Activated CD4-positive, alpha-beta T cell treated with anti-CD3 and anti-CD28 coated beads, Interleukin-2, amount 10 ng/mL, durations not matched to agents 24 days and 14 days (primary cell): ENCODE measurements around the gene GJA4. TPM values are rescaled to one million over a fixed set of nuclear protein-coding genes. Genes with fewer than 3 reads are reported as not detected.
A peak's percentile ranks its signal among the peaks of the same experiment; 100 is the strongest.

ENCODE experiments used
- DNase-seq: peaks from one replicate; pipeline ENCODE4 v3.0.0; 2022
- H3K27ac Mint-ChIP-seq: one replicate; pipeline ENCODE4 v1.8.0; 2022; ENCODE audit warnings: mild to moderate bottlenecking, mixed read lengths
- H3K27me3 Mint-ChIP-seq: one replicate; pipeline ENCODE4 v1.8.0; 2022; ENCODE audit warnings: mixed read lengths
- H3K36me3 Mint-ChIP-seq: one replicate; pipeline ENCODE4 v1.8.0; 2022; ENCODE audit warnings: low read depth, mild to moderate bottlenecking, mixed read lengths
- H3K4me1 Mint-ChIP-seq: one replicate; pipeline ENCODE4 v1.8.0; 2021; ENCODE audit warnings: mixed read lengths
- H3K4me3 Mint-ChIP-seq: one replicate; pipeline ENCODE4 v1.8.0; 2022; ENCODE audit warnings: mild to moderate bottlenecking, moderate library complexity, mixed read lengths
- H3K9me3 Mint-ChIP-seq: one replicate; pipeline ENCODE4 v1.8.0; 2021; ENCODE audit warnings: mixed read lengths
- intact Hi-C: fragments of 100-400 bp; cut with micrococcal nuclease; formaldehyde crosslinking; loops from one replicate; pipeline ENCODE4 v1.15.1; 2023
- total RNA-seq: library from RNA; stranded (reverse); gene quantifications from 2 replicates; pipeline ENCODE4 v1.2.3, GENCODE V29; 2022

The GJA4 gene
- total RNA-seq, 1 donor from 2014 or later, result not detected

DNA sequence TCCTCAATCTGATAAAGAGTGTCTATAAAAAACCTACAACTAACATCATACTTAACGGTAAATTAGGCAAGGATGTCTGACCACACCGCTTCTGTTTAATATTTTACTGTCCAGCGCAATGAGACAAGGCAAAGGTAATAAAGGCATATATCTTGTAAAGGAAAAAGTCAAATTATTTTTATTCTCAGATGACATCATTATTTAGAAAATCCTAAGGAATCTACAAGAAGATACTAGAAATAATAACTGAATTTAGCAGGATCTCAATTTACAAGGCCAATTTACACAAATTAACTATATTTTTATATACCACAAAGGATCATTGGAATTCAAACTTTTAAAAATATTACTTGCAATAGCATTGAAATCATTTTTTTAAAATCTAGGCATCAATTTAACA lies 29.4 kb downstream of the GJA4 start:
- Mint-ChIP-seq H3K4me3 (no peak overlapping the region), H3K27ac (no peak overlapping the region), H3K27me3 (no peaks in the 10 kb centered on the region), H3K36me3 (no peaks in the 10 kb centered on the region), H3K4me1 (no peaks in the 10 kb centered on the region), H3K9me3 (no peaks in the 10 kb centered on the region)
- intact Hi-C loops, result no loop called here
- peak; percentile 2 for DNase-seq

GRCh38 chr1:34824817-34825454 lies 32.1 kb downstream of the GJA4 start:
- Mint-ChIP-seq H3K27me3 (no peaks in the 10 kb centered on the region), H3K36me3 (no peaks in the 10 kb centered on the region), H3K9me3 (no peaks in the 10 kb centered on the region), H3K4me3 (no peak overlapping the region), H3K27ac (no peak overlapping the region), H3K4me1 (no peaks in the 10 kb centered on the region)
- intact Hi-C loops, result no loop called here
- DNase-seq, result peak; percentile 43

DNA sequence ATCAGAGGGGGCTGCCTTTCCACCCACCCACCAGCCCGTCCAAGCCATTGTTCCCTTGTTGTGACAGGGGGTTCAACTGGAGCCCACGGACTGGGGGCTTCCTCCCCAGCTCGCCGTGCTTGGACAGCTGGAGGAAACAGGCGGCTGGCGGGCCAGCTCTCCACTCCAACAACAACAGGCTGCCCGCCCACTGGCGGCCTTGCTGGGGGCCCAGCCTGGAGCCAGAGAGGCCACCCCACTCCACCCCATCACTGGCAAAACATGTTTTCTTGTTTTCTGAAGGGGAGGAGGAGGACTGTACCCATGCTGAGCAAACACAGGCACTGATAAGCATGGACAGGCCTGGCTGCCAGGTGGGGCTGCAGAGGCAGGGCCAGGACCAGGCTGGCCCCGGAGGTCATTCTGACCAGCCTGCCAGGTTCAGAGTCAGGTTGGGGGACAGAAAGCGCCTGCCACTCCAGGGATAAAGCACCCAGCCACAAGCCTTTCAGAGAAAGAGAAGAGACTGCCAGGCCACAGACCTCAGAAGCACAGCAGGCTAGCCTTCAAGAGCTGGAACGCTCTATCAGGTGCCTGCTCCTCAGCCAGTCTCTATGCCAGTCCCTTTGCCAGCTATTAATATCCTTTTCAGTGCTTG lies 32.8 kb downstream of the GJA4 start:
- H3K27me3 Mint-ChIP-seq, result no peaks in the 10 kb centered on the region
- no peaks in the 10 kb centered on the region for H3K9me3 Mint-ChIP-seq
- H3K4me1 Mint-ChIP-seq, result no peaks in the 10 kb centered on the region
- peak; percentile 40 for DNase-seq
- H3K27ac Mint-ChIP-seq, result no peak overlapping the region
- H3K36me3 Mint-ChIP-seq, result no peaks in the 10 kb centered on the region
- no peak overlapping the region for H3K4me3 Mint-ChIP-seq
- intact Hi-C loops, result no loop called here

DNA sequence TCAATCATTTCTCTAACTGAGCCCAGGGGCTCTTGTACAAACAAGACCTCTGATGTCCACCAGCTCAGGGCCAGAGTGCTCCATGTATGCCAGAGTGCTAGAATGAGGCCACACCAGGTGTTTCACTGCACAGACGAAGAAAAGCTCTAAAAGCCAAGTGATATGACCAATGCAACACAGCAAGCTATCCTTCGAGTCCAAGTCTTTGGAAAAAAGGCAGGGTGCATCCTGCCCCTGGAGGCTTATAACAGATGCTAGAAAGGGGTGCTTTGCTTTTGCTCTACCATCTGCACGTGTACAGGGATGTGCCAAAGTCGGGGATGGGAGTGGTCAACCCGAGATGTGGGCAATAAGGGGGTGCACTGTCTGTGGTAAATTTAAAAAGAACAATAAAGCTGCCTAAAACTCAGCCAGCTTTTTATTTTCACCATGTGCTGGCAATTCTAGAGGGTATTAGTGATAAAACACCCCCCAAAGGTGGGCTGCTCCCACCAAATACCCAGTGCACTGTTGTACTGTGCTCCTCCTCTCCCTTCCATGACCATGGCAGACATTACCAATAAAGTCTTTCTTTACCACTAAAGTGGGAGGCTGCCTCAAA lies 34.6 kb downstream of the GJA4 start:
- no peak overlapping the region for H3K27ac Mint-ChIP-seq
- no peaks in the 10 kb centered on the region for H3K36me3 Mint-ChIP-seq
- no peaks in the 10 kb centered on the region for H3K27me3 Mint-ChIP-seq
- no peak overlapping the region for H3K4me3 Mint-ChIP-seq
- intact Hi-C loops, result no loop called here
- H3K9me3 Mint-ChIP-seq, result no peaks in the 10 kb centered on the region
- H3K4me1 Mint-ChIP-seq, result no peaks in the 10 kb centered on the region
- peak; percentile 41 for DNase-seq

GRCh38 chr1:34828611-34829010 lies 35.8 kb downstream of the GJA4 start:
- H3K27ac Mint-ChIP-seq, result no peak overlapping the region
- no peaks in the 10 kb centered on the region for H3K27me3 Mint-ChIP-seq
- H3K4me3 Mint-ChIP-seq, result no peak overlapping the region
- no peaks in the 10 kb centered on the region for H3K9me3 Mint-ChIP-seq
- DNase-seq, result peak; percentile 39
- no peaks in the 10 kb centered on the region for H3K4me1 Mint-ChIP-seq
- H3K36me3 Mint-ChIP-seq, result no peaks in the 10 kb centered on the region
- intact Hi-C loops, result no loop called here

- Mint-ChIP-seq H3K9me3 (no peaks in the 10 kb centered on the region), H3K27me3 (no peaks in the 10 kb centered on the region), H3K4me3 (no peak overlapping the region), H3K27ac (no peak overlapping the region), H3K4me1 (no peaks in the 10 kb centered on the region), H3K36me3 (no peaks in the 10 kb centered on the region)
- no peak for DNase-seq
- intact Hi-C loops, result no loop called here
Observed at GRCh38 chr1:34829250-34829649, 36.5 kb downstream of the GJA4 start.

DNA sequence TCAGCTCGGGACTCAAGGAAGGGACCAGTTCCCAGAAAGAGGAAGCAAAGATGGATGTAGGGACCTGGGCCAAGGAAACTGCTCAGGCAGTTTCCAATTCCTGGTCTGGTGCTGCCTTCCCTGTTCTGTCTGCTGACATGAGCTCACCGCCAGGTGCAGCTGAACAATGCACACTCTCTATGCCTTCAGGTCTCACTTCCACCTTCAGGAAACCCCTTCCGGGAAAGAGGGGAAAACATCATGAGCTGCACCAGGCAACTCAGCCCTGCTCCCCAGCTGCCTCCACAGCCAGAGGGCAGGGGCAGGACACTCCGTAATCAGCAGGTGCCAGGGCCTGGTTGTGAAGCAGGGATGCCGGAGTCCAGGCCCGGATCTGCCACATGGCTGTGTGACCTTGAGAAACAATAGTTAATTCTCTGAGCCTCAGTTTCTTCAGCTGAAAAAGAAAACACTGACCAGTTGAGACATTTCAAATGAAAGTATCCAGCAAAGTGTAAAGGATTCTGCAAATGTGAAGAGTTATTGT lies 39.0 kb downstream of the GJA4 start:
- no peak overlapping the region for H3K27ac Mint-ChIP-seq
- no peaks in the 10 kb centered on the region for H3K4me1 Mint-ChIP-seq
- no peak overlapping the region for H3K4me3 Mint-ChIP-seq
- DNase-seq, result no peak
- intact Hi-C loops, result no loop called here
- H3K27me3 Mint-ChIP-seq, result no peaks in the 10 kb centered on the region
- no peaks in the 10 kb centered on the region for H3K9me3 Mint-ChIP-seq
- no peaks in the 10 kb centered on the region for H3K36me3 Mint-ChIP-seq

DNA sequence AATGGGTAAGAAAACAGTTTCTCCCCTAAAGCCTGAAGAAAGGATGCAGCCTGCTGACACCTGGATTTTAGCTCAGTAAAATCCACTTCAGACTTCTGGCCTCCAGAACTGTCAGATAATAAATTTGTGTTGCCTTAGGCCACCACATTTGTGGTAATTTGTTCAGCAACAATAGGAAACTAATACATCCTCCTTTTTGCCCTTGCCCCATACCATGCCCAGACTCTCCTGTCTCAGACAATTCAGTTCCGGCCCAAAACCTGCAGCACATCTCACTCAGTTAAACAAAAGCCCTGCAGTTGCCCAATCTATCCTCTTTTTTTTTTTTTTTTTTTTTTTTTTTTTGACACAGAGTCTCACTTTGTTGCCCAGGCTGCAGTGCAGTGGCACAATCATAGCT lies 40.9 kb downstream of the GJA4 start:
- H3K9me3 Mint-ChIP-seq, result no peaks in the 10 kb centered on the region
- DNase-seq, result no peak
- no peaks in the 10 kb centered on the region for H3K36me3 Mint-ChIP-seq
- H3K27me3 Mint-ChIP-seq, result no peaks in the 10 kb centered on the region
- H3K27ac Mint-ChIP-seq, result no peak overlapping the region
- H3K4me1 Mint-ChIP-seq, result no peaks in the 10 kb centered on the region
- intact Hi-C loops, result no loop called here
- no peak overlapping the region for H3K4me3 Mint-ChIP-seq

DNA sequence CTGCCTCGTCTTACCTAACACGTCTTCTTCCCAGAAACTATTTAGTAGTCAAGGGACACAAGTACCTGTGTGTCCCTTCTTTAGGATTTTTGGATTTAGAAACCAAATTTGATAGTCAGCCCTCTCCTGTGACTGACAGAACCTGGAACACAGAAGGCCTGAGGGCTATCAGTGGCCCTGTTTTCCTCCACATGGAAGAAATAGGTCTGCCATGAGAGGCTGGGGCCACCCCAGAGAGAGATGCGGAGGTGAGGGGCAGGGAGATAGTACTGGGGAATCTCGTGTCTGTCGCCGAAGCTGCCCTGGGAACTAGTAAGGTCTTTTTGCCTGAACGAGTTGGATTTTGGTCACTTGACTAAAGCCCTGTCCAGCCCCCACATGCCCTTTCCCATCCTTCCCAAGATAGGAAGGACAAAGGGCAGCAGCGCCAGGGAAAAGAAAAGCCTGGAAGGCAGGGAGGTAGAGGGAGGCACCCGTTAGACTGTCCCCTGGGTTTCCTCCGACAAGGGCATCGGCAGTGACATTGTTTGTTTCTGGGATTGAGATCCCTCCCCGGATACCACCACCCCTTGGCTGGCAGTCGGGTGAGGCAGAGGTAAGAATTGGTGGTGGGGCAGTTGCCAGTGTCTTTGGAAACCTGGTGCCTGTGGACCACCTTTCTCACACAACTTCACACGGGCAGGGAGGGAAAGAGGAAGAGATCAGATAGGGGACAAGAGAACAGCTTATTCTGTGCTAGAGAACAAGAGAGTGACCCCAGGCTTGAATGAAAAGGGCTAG lies 46.9 kb downstream of the GJA4 start:
- Mint-ChIP-seq H3K4me1 (peaks cover 4% of the 10 kb centered on the region), H3K36me3 (no peaks in the 10 kb centered on the region), H3K27ac (no peak overlapping the region), H3K27me3 (no peaks in the 10 kb centered on the region), H3K9me3 (no peaks in the 10 kb centered on the region), H3K4me3 (no peak overlapping the region)
- intact Hi-C loops, result no loop called here
- DNase-seq, result no peak

DNA sequence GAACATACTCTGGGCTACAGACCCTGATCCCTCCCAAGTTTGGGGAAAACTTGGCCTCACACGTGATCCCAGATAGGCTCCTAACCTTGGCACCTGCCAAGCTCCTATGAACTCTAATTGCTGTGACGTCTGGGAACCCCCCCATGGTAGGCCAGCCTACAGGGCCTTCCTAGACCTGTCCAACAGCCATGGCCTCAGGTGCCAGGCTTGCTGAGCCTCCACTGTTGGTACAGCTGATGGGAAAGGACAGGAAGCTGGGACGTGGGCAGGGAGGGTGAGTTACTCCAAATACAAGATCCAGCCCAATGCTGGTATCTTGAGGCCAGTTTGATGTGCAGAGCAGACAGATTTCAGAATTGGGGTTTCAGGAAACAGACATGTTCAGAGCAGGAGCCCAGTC lies 47.6 kb downstream of the GJA4 start:
- Mint-ChIP-seq H3K4me1 (peaks cover 4% of the 10 kb centered on the region), H3K36me3 (no peaks in the 10 kb centered on the region), H3K27ac (no peak overlapping the region), H3K27me3 (no peaks in the 10 kb centered on the region), H3K9me3 (no peaks in the 10 kb centered on the region), H3K4me3 (no peak overlapping the region)
- intact Hi-C loops, result no loop called here
- DNase-seq, result no peak

DNA sequence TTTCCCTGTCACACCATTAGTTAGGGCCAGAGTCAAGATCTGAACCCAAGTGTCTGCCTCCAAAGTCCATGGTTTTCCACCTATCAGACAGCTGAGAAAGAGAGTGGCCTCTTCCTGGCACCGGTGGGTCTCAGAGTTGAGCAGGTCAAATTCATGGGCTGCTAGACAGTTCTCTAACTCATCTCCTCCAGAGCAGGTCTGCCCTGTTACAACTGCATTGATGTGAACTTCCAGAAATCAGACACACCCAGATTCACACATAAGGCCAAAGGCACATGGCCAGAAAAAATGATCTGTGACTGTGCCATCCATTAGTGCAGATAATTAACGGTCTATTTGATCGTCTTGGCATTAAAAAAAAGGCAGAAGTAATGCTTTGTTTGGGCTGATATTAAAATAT lies 49.3 kb downstream of the GJA4 start:
- no peak overlapping the region for H3K4me3 Mint-ChIP-seq
- H3K27me3 Mint-ChIP-seq, result no peaks in the 10 kb centered on the region

DNA sequence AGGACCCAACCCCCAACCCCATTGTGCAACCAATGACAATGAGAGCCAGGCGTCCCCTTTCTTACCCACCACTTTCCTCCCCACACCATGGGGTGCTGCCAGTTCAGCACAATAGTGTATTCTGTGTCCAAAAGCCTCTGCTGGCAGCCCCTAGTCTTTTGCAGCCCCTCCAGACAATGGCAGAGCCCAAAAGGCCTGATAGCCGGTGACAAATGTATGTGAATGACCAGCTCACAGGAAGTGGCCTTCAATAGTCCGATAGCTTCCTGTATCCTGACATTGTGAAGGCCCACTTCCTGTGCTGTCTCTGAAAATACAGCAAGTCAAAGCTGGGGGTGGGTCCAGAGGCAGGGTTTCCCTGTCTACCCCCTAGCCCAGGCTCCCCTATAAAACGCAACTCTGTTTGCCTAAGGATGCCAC lies 50.2 kb downstream of the GJA4 start:
- H3K4me1 Mint-ChIP-seq, result peaks cover 4% of the 10 kb centered on the region
- intact Hi-C loops, result no loop called here
- H3K27ac Mint-ChIP-seq, result no peak overlapping the region
- no peaks in the 10 kb centered on the region for H3K9me3 Mint-ChIP-seq
- no peak overlapping the region for H3K4me3 Mint-ChIP-seq
- H3K27me3 Mint-ChIP-seq, result no peaks in the 10 kb centered on the region
- no peaks in the 10 kb centered on the region for H3K36me3 Mint-ChIP-seq
- no peak for DNase-seq

More for the DNA sequence above, 49.3 kb downstream of the GJA4 start:
- Mint-ChIP-seq H3K27ac (no peak overlapping the region), H3K9me3 (no peaks in the 10 kb centered on the region), H3K36me3 (no peaks in the 10 kb centered on the region), H3K4me1 (peaks cover 4% of the 10 kb centered on the region)
- intact Hi-C loops, result no loop called here
- no peak for DNase-seq

GRCh38 chr1:34843392-34844251 lies 50.8 kb downstream of the GJA4 start:
- Mint-ChIP-seq H3K27ac (no peak overlapping the region), H3K36me3 (peaks cover 2% of the 10 kb centered on the region), H3K4me3 (no peak overlapping the region), H3K27me3 (no peaks in the 10 kb centered on the region), H3K4me1 (peaks cover 4% of the 10 kb centered on the region), H3K9me3 (no peaks in the 10 kb centered on the region)
- intact Hi-C loops, result no loop called here
- no peak for DNase-seq
